ENCODE results near the gene CLMN.
A peak's percentile ranks its signal among the peaks of the same experiment; 100 is the strongest.

CLMN gene

GRCh38 chr14:95320078-95320895 is 579 bp upstream of the CLMN start:
- no peak for DNase-seq

DNA sequence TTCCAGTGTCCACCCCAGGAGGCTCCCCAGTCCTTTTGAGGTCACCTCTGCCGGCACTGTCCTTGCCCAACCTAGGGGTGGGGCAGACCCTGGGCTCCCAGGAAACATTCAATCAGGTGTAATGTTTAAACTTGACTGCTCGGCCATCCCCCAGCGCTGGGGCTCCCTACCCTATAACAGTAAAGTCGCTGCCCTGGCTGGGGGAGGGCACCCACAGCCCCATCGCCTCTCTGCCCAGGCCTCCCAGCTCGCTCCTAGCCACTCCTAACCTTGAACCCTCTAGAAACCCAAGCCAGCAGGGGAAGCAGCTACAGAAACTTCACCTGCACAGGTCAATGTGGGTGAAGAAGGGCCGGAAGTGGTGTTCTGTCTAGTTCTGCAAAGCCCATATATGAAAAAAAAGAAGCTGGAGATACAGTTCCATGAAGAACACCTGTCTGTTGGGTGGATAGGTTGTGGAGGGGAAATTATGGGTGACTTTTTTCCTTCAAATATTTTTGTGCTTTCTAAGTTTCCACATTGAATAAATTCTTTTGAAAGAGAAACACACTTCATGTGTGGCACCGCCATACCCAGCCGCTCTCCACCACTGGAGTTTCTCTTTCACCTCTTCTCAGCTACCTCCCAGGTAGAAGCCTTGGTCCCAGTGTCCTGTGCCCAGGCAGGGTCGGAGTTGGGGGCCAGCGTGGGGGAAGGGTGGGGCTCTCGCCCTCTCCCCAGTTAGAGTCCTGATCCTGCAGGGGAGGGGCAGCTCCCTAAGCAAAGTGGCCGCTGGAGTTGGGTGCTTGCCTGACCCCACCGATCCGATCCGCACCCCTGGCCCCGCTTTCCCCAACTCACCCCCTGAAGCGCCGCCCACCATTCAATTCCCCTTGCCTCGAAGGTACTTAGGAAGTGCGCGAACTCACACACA is 1.1 kb downstream of the CLMN start:
- DNase-seq: no peak

DNA sequence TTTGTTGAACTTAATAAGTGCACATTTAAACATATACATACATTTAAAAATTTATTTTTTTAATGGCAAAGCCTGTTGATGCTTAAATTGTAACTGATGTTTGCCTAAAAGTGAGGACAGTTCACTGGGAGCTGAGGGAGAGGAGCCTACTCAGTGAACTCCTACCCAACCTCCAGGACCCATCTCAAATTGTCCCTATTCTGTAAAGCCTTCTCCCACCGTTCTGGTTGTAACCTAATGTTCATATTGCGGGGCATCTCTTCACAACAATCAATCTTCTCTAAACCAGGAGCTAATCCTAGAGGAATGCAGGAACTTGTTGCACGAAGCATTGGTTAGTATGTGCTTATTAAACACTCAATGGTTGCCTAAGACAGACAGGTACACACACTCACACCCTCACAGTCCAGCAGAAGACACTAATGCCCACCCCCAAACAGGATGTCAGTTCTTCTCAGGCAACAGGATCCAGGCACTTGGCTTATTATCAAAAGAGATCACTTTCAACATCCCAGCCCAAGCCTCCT is 1.8 kb downstream of the CLMN start:
- DNase-seq: no peak

DNA sequence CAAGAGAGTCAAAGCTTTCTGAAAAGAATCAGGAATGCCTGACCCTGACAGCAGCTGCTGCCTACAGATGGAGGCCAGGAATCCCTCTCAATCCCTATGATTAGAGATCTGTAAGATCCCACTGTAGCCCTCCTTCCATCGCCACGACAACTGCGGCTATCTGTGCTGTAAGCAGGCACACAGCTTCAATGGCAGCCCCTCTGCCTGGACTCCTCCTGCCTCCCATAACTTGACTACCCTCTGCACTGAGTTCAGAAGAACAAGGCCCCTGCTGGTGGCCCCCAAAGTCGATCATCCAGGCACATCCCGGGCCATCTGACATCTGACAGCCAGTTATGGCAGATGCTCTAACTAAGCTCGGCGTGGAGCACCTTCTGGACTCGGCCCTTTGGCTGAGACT is 2.9 kb downstream of the CLMN start:
- DNase-seq: no peak

DNA sequence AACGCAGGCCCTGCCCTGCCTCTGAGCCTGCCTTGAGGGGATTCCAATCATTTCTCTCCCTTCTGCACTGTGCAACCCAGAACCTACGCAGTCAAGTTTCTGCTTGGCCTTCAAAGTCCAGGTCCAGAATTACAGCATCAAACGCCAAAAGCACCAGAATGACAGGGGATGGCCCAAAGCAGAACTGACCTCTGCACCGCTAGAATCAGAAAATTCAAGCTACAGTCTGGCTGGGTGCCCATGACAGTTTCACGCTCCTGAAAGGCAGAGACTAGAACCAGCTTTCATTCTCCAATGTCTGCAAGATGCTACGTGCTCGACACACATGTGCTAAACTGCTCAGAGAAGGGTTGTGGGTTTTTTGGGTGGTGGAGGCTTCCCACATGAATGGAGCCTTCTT is 4.1 kb downstream of the CLMN start:
- DNase-seq: no peak

- no peak for DNase-seq
These were observed 4.6 kb downstream of the CLMN start for GRCh38 chr14:95315156-95315555.

DNA sequence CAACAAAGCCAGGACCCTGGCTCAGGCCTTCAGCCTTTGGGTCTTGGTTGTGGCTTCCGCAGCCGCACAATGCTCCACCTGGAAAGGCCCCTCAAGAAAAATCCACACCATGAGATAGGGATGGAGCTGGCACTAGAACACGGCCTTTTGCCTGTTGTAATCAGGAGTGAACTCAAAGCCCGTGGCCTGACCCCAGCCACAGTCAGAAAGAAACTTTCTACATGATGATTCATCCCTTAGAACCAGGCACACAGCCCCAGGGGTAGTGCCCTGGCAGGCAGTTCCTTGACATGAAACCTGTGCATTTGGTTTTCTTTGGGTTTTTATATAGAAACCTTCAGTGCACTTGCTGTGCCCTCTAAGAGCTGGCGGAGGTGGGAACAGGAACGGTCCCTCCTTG is 5.1 kb downstream of the CLMN start:
- no peak for DNase-seq

DNA sequence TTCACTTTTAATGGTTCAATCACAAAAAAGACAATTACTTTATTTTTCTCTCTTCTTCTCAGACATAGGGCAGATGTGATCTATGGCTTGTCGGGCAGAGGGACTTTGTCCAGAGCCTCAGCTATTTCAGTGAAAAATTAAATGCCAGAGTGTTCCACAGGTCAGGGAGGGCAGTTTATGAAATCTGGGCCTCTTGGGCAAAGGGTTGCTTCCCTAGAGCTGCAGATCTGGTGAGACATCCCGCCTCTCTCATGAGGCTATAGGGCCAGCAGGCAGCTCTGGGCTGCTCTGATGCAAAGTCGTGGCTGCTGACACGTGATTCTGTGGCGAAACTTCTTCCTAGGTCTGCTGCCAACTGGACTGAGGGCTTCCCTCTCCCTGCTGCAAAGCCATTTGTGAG is 6.0 kb downstream of the CLMN start:
- no peak for DNase-seq

DNA sequence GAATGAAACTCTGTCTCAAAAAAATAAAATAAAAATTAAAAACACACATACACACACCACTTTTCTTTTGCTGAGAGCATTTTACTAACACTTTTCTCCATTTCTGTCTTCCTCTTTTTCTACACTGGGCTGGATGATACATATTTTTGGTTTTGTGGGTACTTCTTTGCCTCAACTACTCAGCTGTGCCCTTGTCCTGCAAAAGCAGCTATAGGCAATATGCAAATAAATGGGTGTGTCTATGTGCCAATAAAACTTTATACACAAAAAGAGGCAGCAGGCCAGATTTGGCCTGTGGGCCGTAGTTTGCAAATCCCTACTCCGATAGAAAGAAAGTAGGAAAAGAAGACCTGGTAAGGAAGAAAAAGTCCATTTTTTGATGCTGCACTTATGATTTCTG is 6.5 kb downstream of the CLMN start:
- DNase-seq: no peak

DNA sequence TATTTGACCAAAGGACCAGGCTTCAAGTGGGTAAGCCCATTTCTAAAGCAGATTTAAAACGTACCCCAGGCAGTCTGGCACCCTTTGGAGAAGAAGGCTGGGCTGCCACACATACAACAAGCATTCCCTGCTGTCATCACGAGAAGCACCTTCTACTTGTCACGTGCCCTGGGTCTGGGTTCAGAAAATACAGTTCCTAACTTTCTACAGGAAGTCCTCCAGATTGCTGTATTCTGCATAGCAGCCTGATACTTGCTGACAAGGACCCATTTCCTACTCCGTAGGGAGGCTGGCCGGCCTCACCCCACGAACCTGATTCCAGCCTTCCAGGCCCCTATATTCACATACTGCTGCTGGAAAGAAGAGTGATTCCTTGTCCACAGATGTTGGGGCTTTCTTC is 7.4 kb downstream of the CLMN start:
- no peak for DNase-seq

- DNase-seq: no peak
These were observed 8.0 kb downstream of the CLMN start for GRCh38 chr14:95311752-95312151.

DNA sequence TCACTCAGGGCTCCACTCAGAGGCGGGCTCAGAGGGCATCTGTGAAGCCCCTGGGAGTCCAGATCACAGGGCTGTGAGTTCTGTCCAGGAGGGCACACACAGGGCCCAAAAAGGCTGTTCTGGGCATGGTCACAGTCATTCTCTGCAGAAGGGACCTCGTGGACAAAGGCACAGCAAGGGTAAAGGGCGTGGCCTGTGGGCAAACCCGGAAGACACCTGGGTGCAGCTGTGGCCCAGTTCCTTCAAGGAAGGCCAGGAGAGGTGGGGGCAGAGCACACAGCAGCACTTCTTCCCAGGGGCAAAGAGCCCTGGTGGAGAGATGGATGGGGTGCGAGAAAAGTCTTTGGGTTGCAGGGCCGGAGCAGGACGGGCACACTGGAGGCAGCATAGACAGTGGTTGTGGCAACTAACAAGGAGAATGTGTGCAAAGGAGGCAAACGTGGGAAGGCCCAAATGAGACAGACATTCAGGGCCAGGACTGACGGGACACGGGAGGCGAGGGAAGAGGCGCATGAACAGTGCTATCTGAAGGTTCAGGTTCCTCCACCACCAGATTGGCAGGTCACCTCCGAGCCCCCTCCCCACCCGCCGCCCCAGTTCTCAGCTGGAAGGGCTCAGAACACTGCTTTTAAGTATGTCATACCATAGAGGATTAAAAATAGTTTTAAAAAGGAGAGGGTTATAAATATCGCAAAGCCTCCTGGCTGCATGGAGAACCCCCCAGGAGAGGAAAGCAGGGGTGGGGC is 8.9 kb downstream of the CLMN start:
- no peak for DNase-seq

DNA sequence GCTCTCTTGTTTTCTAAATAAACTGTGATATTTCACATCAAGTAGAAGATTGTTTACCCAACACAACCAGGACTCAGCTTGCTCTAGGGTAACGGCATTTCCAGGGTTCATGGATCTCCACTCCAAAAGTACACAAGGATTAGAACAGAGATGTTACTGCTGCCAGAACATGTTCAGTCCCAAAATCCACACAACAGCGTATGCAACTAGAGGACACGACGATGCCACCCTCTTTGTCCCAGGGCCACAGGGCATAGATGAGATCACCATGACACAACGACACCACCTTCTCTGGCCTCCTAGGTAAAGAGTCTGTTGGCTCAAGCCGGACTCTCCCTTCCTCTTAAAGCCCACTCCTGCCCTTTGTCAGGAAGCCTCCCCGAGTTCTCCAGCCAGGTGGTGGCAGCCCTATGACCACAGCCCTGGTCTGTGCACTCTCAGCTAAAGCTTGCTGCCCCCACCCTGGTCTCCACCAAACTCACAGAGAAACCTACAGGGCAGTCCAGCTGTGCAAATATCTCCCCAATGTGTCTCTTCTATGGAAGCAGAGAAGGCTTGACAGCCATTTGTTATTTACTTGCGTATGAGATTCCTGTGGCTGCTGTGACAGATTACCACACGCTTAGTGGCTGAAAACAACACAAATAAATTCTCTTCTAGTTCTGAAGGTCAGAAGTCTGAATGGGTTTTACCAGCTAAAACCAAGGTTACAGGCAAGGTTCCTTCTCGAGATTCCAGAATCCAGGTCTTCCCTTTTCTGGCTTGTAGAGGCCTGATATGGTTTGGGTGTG is 10.3 kb downstream of the CLMN start:
- DNase-seq: peak; percentile 72 to 77

GRCh38 chr14:95308073-95308472 is 11.6 kb downstream of the CLMN start:
- no peak for DNase-seq

DNA sequence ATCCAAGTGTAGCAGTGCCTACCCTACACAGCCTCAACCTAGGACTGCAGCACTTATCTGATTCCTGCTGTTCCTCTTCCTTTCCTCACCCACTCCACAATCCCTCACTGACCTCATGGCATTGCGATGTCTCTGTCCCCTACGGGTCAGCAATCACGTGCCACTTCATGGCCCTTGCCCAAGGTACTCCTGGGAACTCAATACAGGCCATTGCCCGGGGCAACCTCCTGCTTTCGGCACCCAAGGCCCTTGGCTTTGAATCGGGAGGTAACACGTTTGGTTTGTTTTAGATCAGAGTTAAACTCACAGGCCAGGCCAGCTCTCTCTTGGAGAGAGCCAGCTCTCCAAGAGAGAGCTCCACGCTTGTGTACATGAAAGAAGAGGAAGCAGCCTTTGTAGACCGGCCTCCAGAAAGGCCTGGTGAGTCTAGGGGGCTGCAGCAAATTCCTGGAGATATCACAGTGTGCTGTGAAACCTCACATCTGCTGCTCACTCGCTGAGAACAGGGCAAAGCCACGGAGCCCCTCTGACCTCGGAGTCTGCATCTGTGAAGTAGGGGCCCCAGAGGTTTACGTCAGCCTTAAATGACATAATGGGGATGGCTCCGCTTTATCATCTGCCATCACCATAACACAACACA is 12.2 kb downstream of the CLMN start:
- DNase-seq: no peak

DNA sequence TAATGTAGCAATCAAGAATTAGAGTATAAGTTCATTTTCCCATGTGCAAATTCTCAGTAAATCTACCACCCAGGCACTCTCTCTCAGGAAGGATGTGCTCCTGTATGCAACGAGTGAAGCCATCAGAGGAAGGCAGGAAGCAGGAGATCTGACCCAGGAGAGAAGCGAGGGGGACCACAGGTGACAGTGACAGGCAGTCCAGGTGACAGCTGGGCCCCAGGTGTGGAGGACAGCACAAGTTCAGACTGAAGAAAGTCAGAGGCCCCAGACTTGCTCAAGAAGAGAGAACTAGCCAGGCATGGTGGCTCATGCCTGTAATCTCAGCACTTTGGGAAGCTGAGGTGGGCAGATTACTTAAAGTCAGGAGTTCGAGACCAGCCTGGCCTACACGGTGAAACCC is 13.8 kb downstream of the CLMN start:
- DNase-seq: no peak

- DNase-seq: no peak
These were observed 14.6 kb downstream of the CLMN start for GRCh38 chr14:95305145-95305544.

GRCh38 chr14:95304342-95304741 is 15.4 kb downstream of the CLMN start:
- DNase-seq: no peak

DNA sequence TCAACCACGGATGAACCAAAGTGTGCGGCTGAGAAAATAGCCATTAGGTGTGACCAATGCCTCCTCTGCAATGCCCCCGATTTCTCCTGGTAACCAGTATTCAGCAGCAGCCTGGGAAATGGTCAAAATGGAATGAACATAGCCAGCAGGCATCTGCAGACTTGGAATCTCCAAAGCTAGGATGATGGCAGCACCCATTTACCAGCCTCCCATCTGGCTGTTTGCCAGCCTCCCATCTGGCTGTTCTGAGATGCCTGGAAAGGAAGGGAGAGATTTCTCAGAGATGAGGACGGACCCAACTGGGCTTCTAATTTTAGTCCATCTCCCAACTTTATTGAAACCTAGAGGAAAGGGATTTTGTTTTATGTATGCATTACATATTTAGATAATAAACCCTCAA is 16.2 kb downstream of the CLMN start:
- DNase-seq: no peak

DNA sequence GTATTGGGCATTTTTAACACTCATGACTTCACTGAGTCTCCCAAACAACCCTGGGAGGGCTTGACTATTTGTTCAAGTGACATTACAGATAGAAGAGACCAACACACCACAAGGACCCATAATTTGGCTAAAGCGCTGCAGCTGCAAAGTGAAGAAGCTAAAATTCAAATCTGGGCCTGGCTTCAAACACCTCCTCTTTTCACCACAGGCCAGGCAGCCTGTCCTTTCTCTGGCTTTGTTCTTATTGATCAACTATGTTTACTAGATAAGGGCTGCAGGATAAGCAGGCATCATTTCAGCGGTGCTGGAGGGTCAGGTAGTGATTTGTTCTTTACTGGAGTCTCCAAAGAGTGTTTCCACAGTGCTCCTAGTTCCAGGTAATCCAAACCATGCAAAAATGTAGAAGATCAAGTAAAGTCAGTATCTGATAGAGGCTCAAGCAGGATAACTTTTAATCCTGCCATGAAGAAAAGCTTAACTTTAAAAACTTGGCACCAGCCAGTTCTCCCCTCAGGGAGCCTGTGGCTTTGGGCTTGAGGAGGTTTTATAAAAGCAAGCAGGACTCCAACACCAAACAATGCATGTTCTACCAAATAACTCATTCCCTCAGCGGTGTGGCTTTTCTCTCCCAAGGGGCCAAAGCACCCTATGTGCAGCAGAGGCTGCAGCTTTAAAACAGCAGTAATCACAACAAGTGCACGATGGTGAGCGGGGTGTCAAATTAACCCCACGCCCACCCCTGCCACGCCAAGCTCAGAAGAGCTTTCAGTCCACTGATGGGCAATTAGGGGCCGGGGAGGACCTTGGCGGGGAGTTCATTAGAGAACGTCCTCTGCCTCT is 16.8 kb downstream of the CLMN start:
- no peak for DNase-seq

All from SHP77 (cell line).